K562 (cell line): ENCODE data around the gene CPSF6. TPM values are rescaled to one million over a fixed set of nuclear protein-coding genes. Genes with fewer than 3 reads are reported as not detected.

ENCODE experiments used
- CCNT2 ChIP-seq: IDR thresholded peaks from 2 replicates; pipeline ENCODE4 v1.6.1; 2011; ENCODE audit warnings: borderline replicate concordance, low read depth, mild to moderate bottlenecking, moderate library complexity, mixed read lengths, low read length; ENCODE audit not compliant: insufficient read length; ENCODE audit errors: extremely low read depth
- CTBP1 ChIP-seq: fragments of 450-650 bp; IDR thresholded peaks from 2 replicates; pipeline ENCODE4 v1.6.1; 2016; ENCODE audit warnings: borderline replicate concordance
- CXXC5 ChIP-seq: fragments of 250-450 bp; sonication (Bioruptor Pico); IDR thresholded peaks from 2 replicates; pipeline ENCODE4 v1.8.0; 2022; ENCODE audit warnings: inconsistent platforms, mild to moderate bottlenecking, moderate library complexity
- E2F5 ChIP-seq: sonication (generic); formaldehyde crosslinking; IDR thresholded peaks from 2 replicates; pipeline ENCODE4 v1.8.0; 2022; ENCODE audit warnings: mild to moderate bottlenecking, missing genetic modification reagents
- ELF1 ChIP-seq: fragments of 200-800 bp; sonication (Bioruptor generic); IDR thresholded peaks from 2 replicates; pipeline ENCODE4 v1.6.1; 2016; ENCODE audit warnings: missing genetic modification characterization, missing compliant biosample characterization
- FOXM1 ChIP-seq, 2 experiments: fragments of 450-650 bp in 1 of 2; sonication (generic) in 1 of 2; formaldehyde crosslinking in 1 of 2; IDR thresholded peaks; 2 replicates each; pipeline versions ENCODE4 v1.6.1 to v1.9.0; 2017 to 2022; ENCODE audit warnings: low read depth in 2 of 2, mild to moderate bottlenecking in 2 of 2, missing genetic modification reagents in 1 of 2, moderate library complexity in 1 of 2
- FOXO4 ChIP-seq: fragments of 450-650 bp; formaldehyde crosslinking; IDR thresholded peaks from 2 replicates; pipeline ENCODE4 v1.4.0; 2020; ENCODE audit warnings: mild to moderate bottlenecking, moderate library complexity
- HDAC2 ChIP-seq: fragments of 450-650 bp; IDR thresholded peaks from 2 replicates; pipeline ENCODE4 v1.6.1; 2016; ENCODE audit warnings: mild to moderate bottlenecking
- NELFE ChIP-seq: IDR thresholded peaks from 2 replicates; pipeline ENCODE4 v1.6.1; 2011; ENCODE audit warnings: mild to moderate bottlenecking; ENCODE audit not compliant: insufficient read depth, insufficient read length
- NONO ChIP-seq, 2 experiments: fragments of 200-400 bp in 1 of 2; fragments of 450-650 bp in 1 of 2; formaldehyde crosslinking in 1 of 2; IDR thresholded peaks; 2 replicates each; pipeline ENCODE4 v1.6.1; 2017; ENCODE audit warnings: low read depth in 2 of 2, mild to moderate bottlenecking in 2 of 2, moderate library complexity in 2 of 2, low read length in 1 of 2
- NR0B1 ChIP-seq: fragments of 450-650 bp; IDR thresholded peaks from one replicate; pipeline ENCODE4 v1.6.1; 2018; ENCODE audit warnings: mild to moderate bottlenecking, moderate library complexity; ENCODE audit not compliant: partially characterized antibody
- NR3C1 ChIP-seq: sonication (generic); formaldehyde crosslinking; IDR thresholded peaks from 2 replicates; pipeline ENCODE4 v1.8.1; 2022; ENCODE audit warnings: missing genetic modification reagents
- OTX1 ChIP-seq: fragments of 450-650 bp; formaldehyde crosslinking; IDR thresholded peaks from 2 replicates; pipeline ENCODE4 v1.4.0; 2022; ENCODE audit warnings: mild to moderate bottlenecking
- POLR2G ChIP-seq: fragments of 200-400 bp; formaldehyde crosslinking; IDR thresholded peaks from 2 replicates; pipeline ENCODE4 v1.6.1; 2017; ENCODE audit warnings: low read depth, mild to moderate bottlenecking, antibody characterized with exemption, low read length, moderate library complexity
- PPARD ChIP-seq: fragments of 250-450 bp; sonication (Bioruptor Pico); IDR thresholded peaks from 2 replicates; pipeline ENCODE4 v1.8.0; 2022; ENCODE audit warnings: inconsistent platforms, mild to moderate bottlenecking, moderate library complexity
- RBM17 ChIP-seq: fragments of 200-400 bp; formaldehyde crosslinking; IDR thresholded peaks from 2 replicates; pipeline ENCODE4 v1.6.1; 2017; ENCODE audit warnings: low read depth, mild to moderate bottlenecking, low read length, borderline replicate concordance
- SOX6 ChIP-seq: fragments of 450-650 bp; IDR thresholded peaks from 2 replicates; pipeline ENCODE4 v1.6.1; 2014; ENCODE audit warnings: mild to moderate bottlenecking
- TRIM28 ChIP-seq: fragments of 450-650 bp; IDR thresholded peaks from 2 replicates; pipeline ENCODE4 v1.6.1; 2017
- ZNF124 ChIP-seq: sonication (generic); formaldehyde crosslinking; IDR thresholded peaks from 2 replicates; pipeline ENCODE4 v1.8.1; 2022; ENCODE audit warnings: missing genetic modification reagents
- ZNF217 ChIP-seq: sonication (generic); formaldehyde crosslinking; IDR thresholded peaks from 2 replicates; pipeline ENCODE4 v1.8.0; 2022; ENCODE audit warnings: mild to moderate bottlenecking, missing genetic modification reagents
- polyA plus RNA-seq, 8 experiments: library from polyadenylated mRNA; depleted of rRNA in 4 of 8; stranded (reverse) in 5 of 8; unstranded in 3 of 8; fragments of >200 nt; fragmentation: Nextera tagmentation in 2 of 8; fragmentation: Illumina TruSeq in 1 of 8; extraction: Ambion mirVana in 2 of 8; extraction: Trizol in 1 of 8; gene quantifications; 2 replicates each; pipeline versions ENCODE4 v1.2.1 to v1.2.3, GENCODE V29; 2011 to 2014; ENCODE audit warnings: inconsistent platforms in 1 of 8, missing spikeins in 1 of 8
- total RNA-seq, 7 experiments: library from RNA; depleted of rRNA in 6 of 7; stranded (reverse); fragments of >200 nt in 6 of 7; fragmentation: Illumina TruSeq in 2 of 7; extraction: Trizol in 2 of 7; gene quantifications; 2 replicates each; pipeline versions ENCODE4 v1.2.1 to v1.2.3, GENCODE V29; 2011 to 2021; ENCODE audit warnings: low replicate concordance in 1 of 7
- TF ChIP-seq, protein P1 (sequence below): IDR thresholded peaks from 2 replicates; pipeline ENCODE4 v1.6.1; 2012; ENCODE audit warnings: low read depth, low read length, improper control_type of control experiment, borderline replicate concordance
- TF ChIP-seq, protein P2 (sequence below): fragments of 450-650 bp; IDR thresholded peaks from 2 replicates; pipeline ENCODE4 v1.7.0; 2016; ENCODE audit warnings: borderline replicate concordance

The CPSF6 gene
- total and polyA plus RNA-seq, 9 of the 15 experiments (the other 6 are each of a cell fraction or from before 2014, with no cell fraction given), result 34.3 to 129 (median 77.8) TPM

- TF ChIP-seq ZNF217 (CRISPR knock-in tag) (no peak), NELFE (no peak), FOXM1 (IDR thresholded peaks at IDR 0.05; ENCODE audit: low read depth) (no peak), FOXM1 (CRISPR knock-in tag; IDR thresholded peaks at IDR 0.05; ENCODE audit: low read depth) (no peak), ELF1 (peak; percentile 86), POLR2G (no peak), HDAC2 (no peak; the same call in 1 of the 2 replicates), E2F5 (CRISPR knock-in tag) (no peak), NR3C1 (CRISPR knock-in tag) (no peak), CXXC5 (peak; percentile 32; the same call in 1 of the 2 replicates), CCNT2 (no peak), OTX1 (no peak), SOX6 (0 out of 2 replicates have a peak, but pooled peaks have one; percentile 67), NONO (IDR thresholded peaks at IDR 0.05; ENCODE audit: low read depth in 2 of 2, low read length in 1 of 2) (no peak), NR0B1 (no peak), PPARD (CRISPR knock-in tag) (no peak), RBM17 (no peak), FOXO4 (CRISPR knock-in tag) (no peak), CTBP1 (peak; percentile 21; the same call in 1 of the 2 replicates), ZNF124 (CRISPR knock-in tag) (no peak), TRIM28 (no peak)
- TF ChIP-seq, protein P1, sequence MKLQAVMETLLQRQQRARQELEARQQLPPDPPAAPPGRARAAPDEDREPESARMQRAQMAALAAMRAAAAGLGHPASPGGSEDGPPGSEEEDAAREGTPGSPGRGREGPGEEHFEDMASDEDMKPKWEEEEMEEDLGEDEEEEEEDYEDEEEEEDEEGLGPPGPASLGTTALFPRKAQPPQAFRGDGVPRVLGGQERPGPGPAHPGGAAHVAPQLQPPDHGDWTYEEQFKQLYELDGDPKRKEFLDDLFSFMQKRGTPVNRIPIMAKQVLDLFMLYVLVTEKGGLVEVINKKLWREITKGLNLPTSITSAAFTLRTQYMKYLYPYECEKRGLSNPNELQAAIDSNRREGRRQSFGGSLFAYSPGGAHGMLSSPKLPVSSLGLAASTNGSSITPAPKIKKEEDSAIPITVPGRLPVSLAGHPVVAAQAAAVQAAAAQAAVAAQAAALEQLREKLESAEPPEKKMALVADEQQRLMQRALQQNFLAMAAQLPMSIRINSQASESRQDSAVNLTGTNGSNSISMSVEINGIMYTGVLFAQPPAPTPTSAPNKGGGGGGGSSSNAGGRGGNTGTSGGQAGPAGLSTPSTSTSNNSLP, result no peak
- TF ChIP-seq, protein P2, sequence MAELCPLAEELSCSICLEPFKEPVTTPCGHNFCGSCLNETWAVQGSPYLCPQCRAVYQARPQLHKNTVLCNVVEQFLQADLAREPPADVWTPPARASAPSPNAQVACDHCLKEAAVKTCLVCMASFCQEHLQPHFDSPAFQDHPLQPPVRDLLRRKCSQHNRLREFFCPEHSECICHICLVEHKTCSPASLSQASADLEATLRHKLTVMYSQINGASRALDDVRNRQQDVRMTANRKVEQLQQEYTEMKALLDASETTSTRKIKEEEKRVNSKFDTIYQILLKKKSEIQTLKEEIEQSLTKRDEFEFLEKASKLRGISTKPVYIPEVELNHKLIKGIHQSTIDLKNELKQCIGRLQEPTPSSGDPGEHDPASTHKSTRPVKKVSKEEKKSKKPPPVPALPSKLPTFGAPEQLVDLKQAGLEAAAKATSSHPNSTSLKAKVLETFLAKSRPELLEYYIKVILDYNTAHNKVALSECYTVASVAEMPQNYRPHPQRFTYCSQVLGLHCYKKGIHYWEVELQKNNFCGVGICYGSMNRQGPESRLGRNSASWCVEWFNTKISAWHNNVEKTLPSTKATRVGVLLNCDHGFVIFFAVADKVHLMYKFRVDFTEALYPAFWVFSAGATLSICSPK, result no peak
These were observed 44.8 kb downstream of the CPSF6 start (continued) for GRCh38 chr12:69284131-69284530.
